Measurements from ENCODE around the gene POLR1A.

- no peak for TF ChIP-seq CTCF (IDR thresholded peaks at IDR 0.05 in 8 of 11, conservative IDR thresholded peaks at IDR 0.05 in 3 of 11)
- TF ChIP-seq POLR2A (IDR thresholded peaks at IDR 0.05) = no peak
- TF ChIP-seq POLR2AphosphoS5 (IDR thresholded peaks at IDR 0.05) = no peak
These were observed 1.3 kb upstream of the POLR1A start for GRCh38 chr2:86107031-86107430.
